ENCODE results near the gene PTGR3. TPM values are rescaled to one million over a fixed set of nuclear protein-coding genes. Genes with fewer than 3 reads are reported as not detected.
"Not testable (repeated sequence)": the region's sequence is repeated elsewhere in the genome, so short reads cannot be mapped to it uniquely, and the experiment has no call there.

Gene PTGR3
- total RNA-seq, 1 donor from 2014 or later: 16.7 TPM

DNA sequence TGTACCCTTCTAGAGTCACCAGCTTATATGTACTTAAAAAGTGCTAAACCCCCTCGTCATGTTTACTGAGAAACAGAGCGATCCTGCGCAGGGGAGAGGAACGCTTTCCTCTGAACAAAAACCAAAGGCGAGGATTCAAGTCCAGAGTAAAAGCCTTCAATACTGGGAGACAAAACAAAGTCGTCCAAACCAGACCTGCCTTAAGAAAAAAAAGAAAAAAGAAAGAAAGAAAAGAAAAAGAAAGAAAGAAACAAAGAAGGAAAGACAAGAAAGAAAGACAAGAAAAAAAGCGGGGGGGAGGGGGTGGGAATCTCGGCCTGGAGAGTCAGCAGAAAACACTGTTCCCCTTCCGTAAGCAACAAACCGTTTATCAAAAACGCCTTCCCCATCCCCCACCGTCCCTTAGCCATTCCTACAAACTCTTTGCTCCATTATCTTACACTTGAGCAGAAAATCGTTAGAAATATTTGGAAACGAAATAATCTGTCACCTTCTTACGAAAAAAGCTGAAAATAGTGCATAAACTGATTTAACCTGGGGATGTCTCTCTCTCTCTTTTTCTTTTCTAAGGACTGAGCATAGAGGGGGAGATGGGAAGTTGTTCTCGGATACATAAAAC is 3.3 kb downstream of the PTGR3 start:
- DNase-seq (ENCODE audit: low spot score in 2 of 2) (no peak), FAIRE-seq (no peak)

DNA sequence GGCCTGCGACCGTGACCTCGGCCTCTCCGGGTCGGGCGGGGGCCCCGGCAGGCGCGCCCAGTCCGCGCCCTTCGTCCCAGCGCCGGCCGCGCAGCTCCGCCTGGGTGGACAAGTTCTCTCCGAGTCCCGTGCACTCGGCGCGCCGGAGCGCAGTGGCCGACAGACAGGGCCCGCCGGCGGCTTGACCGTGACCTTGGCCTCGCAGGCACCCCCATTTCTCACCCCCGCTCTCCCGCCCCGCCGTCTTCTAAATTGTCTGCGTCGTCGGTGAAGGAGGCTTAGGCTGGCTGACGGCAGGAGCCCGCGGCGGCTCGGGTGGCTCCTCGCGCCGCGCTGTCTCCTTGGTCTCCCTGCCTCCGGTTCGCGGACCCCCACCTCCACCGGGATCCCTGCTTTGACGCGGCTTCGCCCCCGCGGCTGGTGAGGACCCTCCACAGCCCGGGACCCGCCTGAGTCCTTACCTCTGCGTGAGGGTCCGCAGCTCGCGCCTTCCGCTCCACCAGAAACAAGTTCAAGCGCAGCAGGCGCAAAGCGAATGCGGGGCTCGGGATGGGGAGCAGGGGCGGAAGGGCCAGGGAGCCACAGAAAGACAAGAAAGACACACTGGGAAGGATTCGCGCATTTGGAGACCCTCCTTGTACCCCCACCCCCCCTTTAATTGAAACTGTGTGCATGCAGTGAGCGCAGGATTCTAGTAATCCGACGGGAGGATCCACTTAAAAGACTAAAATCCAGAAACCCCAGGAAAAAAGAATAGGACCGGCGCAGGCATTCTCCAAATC is 4.0 kb downstream of the PTGR3 start:
- no peak for FAIRE-seq

DNA sequence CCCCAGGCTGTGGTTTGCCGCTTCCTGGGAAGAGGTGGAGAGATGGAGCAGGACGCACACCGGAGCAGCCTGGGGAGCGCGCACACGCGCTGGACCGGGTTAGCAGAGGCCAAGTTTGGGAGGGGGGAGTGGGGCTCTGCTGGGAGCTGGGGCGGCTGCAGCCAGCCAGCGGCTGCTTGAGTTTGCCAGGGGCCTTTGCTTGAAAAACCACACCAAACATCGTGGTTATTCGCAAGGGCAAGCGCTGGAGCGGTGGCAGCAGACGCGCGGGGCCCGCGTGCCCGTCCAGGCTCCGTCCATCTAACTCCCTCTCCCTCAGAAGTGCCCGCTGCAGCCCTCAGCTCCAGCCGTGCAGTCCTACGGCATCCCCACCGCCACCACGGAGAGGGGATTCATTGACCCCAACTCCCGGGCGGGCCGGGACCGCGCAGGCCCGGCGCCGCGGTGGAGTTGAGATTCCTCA is 4.6 kb downstream of the PTGR3 start:
- FAIRE-seq (no peak), DNase-seq (ENCODE audit: low spot score in 2 of 2) (no peak)

More for the DNA sequence above, 4.0 kb downstream of the PTGR3 start:
- no peak for DNase-seq (ENCODE audit: low spot score in 2 of 2)

DNA sequence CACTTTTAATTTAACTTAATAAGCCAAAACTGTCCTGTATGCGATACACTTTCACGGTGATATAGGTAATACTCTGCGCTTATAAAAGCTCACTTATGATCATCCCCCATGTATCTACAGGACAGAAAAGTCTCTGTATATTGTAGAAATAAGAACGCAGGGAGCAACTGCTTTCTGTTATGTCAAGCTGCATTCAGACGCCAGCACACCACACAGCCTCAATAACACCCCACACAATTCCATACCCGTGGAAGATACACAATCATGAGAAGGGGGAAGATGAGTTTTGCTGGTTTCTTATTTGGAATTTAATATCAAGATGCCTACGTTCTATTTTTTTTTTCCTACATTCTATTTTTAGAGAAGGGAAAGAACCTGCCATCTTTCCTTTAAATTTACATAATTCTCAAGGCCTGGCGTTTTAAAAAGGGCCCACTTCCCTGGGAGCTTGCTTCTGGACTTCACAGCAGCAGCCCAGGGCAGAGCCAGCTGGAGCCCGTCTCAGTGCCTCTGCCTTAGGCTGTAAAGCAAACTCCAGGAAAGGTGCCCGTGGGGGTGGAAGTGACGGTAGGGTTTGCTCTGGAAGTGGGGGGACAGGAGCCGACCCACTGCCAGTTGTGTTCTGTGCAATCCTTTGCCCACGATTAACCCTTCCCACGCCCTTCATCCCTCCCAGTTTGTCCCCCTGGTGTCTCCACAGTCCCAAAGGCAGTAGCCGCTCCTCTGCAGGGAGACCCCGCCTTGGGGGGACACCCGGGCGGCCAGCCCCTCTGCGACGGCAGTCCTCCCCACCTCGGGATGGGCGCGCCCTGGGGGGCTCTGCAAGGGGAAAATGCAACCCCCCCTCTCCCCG is 5.3 kb downstream of the PTGR3 start:
- FAIRE-seq (no peak), DNase-seq (ENCODE audit: low spot score in 2 of 2) (no peak)

DNA sequence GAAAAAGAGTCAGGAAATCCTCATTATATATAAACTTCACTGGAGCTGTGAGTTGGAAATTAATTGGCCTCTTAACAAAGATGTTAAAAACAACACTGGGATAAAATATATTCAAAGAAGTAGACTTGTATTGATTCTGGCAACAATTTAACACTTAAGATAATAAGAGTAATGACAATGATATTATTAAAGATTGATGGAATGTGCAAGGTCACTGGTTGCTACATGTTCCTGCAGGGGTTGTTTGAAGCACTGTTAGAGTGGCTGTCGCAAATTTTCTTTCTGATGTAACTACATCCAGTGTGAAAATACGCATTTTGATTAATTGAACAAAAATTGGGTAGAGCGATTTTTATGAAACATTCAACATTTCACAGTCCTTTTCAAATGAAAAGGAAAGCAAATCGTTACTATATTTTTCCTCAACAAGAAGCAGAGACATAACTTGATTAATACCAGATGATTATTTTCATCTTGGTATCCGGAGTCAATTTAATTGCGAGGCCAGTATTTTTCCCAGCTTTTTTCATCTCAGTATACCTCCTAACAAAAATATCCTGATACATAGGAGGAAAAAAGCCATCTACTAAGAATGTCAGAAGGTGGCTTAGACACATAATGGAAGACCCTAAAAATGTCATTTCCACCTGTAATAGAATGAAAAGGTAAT is 6.1 kb downstream of the PTGR3 start:
- FAIRE-seq (no peak), DNase-seq (ENCODE audit: low spot score in 2 of 2) (no peak)

DNA sequence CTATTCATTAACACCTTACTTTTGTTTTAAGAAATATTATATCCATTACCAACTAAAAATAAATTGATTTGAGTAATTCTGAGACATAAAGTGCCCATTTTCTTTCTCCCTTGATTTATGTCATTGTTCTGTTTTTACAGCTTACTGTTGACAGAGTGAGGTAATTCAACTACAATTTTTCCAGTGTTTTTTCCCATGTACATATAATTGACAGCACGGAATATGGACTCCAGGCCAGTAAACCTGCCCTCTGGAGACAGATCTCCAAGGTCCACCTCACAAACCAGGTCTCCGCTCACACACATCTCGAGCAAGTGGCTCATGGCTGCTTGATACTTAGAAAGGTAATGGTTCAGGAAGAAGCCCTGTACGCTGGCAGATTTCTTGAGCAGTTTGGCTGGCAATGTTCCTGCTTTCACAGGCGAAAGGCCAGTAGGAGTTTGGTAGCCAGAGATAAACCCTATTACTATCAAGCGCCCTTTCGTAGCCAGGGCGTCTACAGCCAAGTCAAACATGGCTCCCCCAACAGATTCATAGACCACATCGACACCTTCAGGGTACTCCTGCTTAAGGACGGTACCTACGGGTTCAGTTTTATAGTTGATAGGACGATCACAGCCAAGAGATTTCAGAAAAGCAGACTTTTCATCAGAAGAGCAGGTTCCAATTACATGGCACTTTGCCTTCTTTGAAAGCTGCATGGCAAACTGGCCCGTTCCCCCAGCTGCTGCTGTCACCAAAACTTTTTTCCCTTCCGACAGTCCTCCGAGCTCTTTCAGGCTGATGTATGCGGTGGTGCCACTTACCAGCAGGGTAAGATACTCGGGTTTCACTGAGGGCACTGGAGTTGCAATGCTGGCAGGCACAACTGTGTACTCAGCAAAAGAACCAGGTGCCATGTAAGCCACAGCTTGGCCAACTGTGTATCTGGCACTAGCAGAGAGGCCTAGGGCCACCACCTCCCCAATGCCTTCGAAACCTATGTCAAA is 7.4 kb downstream of the PTGR3 start:
- DNase-seq (ENCODE audit: low spot score in 2 of 2): no peak

DNA sequence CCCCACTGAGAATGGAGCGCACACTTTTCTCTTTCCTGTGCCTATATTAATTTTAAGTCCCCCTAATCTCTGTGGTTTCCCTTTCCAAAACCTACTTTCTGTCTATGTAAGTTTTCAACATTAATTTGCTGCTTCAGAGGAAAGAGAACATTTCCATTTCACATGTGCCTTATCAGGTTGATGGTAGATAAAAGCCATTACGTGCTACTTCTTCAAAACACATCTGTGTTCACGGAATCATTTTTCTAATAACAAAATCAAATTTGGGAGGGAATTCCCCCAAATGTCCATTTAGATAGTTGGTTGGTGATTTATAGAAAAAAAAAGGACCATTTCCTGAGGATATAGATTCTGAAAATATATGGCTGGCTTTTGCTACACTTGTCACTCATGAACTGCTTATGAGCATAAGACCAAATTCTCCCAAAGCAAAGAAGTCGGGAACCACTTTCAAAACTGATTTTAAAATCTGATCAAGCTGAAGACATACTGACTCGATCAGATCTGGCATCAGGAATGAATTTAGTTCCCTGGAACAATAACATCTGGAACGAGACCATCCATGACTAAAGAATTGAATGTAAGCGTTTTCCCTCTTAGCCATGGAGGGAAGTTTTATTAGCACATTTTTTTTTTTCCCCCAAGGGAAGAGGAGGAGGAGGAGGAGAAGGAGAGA is 8.2 kb downstream of the PTGR3 start:
- DNase-seq (ENCODE audit: low spot score in 2 of 2): no peak

More for the DNA sequence above, 7.4 kb downstream of the PTGR3 start:
- no peak for FAIRE-seq

DNA sequence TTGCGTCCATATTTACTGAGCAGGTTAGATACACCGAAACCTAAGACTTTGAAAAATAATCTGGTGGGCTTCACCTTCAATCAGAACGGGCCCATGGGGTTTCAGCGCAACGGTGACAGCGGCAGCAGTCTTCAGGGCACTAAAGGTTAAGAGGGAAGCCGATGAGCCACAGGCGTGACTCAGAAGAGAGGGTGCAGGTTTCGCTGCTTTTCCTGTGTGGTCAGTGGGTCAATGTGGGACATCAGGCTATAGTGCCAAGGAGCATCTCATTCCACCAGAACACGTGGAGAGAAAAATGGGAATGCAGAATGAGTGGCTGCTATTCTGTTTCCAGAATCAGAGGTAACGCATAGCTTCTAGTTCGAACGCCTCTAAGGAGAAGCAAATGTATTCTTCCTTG is 8.9 kb downstream of the PTGR3 start:
- FAIRE-seq: no peak
- no peak for DNase-seq (ENCODE audit: low spot score in 2 of 2)

More for the DNA sequence above, 8.2 kb downstream of the PTGR3 start:
- no peak for FAIRE-seq

DNA sequence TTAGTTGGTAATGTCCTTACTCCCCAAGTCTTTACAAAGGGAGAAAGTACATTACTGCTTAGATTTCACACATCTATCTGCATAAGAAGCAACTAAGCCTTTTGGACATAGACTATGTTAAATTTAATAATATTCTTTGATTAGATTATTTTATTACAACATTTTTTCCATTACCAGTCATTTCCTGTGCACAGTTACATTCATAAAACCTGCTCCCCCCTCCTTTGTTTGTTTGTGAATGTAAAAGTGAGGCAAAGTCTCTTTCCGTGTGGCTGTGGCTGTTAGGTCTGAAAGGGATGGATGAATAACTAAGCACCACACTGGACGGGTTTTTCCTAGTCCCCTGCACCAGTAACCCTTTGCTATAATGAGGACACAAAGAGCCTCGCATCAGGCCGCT is 9.6 kb downstream of the PTGR3 start:
- DNase-seq (ENCODE audit: low spot score in 2 of 2) (no peak), FAIRE-seq (no peak)

DNA sequence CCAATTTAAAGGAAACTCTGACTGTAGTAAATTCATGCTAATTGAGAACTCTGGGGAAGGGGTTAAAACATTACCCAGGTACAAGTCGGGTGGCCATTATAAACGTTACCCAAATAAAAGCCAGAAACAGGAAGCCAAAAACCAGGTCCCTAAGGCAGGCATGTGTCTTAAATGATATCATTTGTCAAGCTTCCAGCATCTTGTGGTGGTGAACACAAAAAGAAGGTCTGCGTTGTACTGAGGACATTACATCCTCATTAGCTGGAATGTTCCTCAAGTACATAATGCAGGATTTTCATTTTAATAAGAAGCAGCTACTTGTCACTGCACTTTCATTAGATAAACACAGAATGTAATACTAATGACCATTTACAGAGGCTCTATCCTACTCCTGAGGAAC is 10.9 kb downstream of the PTGR3 start:
- no peak for FAIRE-seq
- DNase-seq (ENCODE audit: low spot score in 2 of 2): no peak

DNA sequence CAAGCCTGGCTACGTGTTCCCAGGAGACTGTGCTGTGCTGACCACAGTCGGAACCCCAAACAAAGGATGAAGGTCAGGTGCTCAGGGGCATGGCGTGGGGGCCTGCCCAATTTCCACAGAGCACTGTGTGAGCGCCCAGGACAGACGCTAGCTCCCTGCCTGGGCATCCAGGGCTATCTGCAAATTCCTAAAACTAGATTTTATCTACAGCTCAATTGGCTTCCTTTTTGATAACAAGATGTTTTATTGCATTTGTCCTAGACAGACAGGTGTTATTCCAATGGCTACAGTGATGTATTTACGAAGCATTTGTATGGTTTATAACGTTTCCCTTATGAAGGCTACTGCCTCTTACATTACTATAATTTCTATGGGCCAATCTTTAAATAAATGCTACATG is 16.0 kb downstream of the PTGR3 start:
- DNase-seq (ENCODE audit: low spot score in 2 of 2) (no peak), FAIRE-seq (no peak)

DNA sequence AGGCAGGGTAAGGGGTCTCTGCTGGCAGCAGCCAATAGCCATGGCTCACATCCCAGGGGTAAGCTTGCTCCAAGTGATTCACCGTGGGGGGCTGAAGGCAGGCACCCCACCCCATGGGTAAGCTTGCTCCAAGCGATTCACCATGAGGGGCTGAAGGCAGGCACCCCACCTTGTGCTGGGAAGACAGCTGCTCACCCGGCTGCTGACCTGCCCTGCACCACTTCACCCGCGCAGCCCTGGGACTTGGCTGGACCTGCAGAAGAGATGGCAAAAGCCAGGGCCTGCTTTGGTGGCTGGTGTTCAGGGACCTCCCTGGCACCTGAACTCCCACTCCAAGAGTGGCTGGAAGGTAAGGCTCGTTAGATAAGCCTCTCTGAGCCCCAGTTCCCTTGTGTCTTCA is 19.2 kb downstream of the PTGR3 start:
- FAIRE-seq: no peak

DNA sequence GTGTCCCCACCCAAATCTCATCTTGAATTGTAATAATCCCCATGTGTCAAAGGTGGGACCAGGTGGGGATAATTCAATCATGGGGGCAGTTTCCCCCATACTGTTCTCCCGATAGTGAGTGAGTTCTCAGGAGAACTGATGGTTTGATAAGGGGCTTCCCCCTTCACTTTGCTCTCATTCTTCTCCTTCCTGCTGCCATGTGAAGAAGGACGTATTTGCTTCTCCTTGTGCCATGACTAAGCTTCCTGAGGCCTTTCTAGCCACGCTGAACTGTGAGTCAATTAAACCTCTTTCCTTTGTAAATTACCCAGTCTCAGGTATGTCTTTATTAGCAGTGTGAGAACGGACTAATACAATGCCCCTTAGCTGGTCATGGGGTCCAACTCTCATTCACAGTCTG is 21.2 kb downstream of the PTGR3 start:
- FAIRE-seq: not testable (repeated sequence)

More for the DNA sequence above, 19.2 kb downstream of the PTGR3 start:
- DNase-seq (ENCODE audit: low spot score in 2 of 2): no peak

DNA sequence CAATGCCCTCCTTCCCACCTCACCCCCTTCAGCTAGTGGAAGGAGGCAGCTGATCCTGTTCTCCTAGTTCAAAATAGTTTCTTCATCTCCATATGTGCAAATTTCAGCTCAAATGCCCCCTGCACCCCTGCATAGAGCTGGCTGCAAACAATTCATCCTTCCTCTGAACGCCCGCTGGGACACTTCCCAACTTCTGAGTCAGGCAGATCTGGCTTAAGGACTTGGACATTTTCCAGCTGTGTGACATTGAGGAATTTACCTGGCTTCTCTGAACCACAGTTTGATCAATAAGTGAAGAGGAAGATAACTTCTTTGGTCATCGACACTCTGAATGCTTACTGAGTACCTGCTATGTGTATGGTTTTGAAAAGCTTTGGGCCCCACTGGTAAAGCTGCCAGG is 23.5 kb downstream of the PTGR3 start:
- FAIRE-seq: no peak
- DNase-seq (ENCODE audit: low spot score in 2 of 2): no peak

More for the DNA sequence above, 21.2 kb downstream of the PTGR3 start:
- not testable (repeated sequence) for DNase-seq (ENCODE audit: low spot score in 2 of 2)

DNA sequence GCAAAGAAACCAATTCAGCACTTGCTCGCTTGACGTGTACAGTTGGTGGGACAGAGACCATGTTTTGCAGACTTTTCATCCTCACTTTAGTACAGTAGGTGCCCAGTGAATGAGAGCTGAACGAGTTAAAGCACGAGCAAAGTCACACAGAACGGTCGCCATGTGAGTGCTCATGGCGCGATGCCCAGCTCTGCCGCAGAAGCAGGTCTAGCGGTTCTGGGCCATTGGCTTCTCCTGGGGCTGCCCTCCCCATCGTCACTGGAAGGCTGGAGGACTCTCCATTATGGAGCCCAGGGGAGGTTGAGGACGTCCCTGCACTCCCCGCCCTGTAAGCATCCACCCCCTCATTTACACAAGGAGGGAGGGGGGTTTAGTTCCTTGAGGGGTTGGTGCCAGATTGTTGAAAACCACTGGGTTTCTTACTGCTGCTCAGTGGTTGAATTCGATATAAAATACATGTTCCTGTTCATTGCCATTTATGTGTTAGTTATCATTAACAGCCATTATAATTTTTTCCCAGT is 24.9 kb downstream of the PTGR3 start:
- DNase-seq (ENCODE audit: low spot score in 2 of 2) (no peak), FAIRE-seq (no peak)

DNA sequence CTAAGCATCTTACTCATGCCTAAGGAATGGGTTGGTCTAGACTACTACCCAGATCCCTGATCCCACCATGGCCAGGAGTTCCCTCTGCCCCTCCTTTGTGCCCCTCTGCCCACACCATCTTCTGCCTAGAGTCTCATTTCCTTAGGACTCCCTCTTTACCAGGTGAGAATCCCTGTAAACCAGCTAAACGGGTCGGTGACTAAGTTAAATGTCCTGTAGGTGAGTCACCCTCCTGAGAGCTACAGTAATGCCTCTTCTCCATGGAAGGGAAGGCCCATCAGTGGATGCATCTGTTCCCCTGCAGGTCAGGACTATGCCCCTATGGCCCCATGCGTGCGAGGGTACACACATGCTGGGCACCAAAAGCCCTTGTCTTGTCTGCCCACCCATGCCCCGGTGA is 25.4 kb downstream of the PTGR3 start:
- no peak for FAIRE-seq
- DNase-seq (ENCODE audit: low spot score in 2 of 2): no peak

DNA sequence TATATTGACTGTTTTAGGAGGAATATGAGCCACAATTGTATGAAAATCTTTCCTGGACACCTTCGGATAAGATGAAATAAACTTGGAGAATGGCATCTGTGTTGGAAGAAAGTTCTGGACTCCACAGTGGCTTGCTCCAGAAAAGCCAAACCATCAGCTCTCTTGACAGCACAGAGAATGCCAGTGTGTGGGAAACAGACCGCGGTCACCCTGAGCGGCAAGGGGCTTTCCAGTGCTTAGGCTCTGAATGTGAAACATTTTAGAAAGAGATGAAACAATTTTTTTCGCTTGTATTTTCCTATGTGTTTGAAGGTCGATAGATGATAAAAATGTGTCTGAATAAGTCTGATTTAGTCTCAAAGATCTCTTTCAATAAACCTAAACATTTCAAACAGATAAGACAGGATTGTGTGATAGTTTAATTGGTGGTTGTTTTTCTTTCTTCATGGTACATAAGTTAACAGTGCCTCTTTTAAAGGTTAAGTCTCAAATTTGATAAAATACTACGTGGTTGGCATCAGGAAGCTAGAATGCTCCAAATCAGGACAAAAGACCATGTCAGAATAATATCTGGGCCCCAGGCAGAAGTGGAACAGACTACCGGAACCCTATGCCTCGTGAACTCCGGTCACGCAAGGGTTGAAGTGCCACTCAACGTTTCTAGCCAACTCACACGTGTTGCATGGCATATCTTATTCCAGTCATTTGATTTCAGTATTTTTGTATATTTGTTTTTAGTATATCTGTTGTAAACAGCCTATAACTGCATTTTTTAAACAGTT is 28.9 kb downstream of the PTGR3 start:
- DNase-seq (ENCODE audit: low spot score in 2 of 2) (no peak), FAIRE-seq (no peak)

DNA sequence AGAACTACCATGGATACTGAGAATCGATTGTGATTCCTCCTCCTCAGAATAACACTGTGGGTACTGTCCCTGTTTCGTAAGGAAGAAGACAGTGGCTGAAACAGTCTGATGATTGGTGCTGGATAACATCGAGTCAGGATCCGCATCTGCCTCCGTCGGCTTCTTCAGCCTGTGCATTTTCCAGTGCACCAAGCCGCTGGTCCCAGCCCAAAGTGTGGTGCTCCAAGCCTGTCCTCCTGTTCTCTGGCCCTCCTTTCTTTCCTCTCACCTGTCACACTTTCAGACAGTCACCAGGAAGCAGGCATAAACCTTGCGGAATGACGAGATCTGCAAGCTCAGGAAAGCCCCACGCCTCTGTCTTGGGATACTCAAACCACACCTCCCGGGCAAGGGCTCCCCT is 30.6 kb downstream of the PTGR3 start:
- DNase-seq (ENCODE audit: low spot score in 2 of 2): no peak
- FAIRE-seq: no peak

Measured in frontal cortex (tissue), 4 donors.